Stimulated activated CD8-positive, alpha-beta memory T cell treated with anti-CD3 and anti-CD28 coated beads, Interleukin-12 subunit alpha, Interleukin-12 subunit beta, amount 100 ng/mL, for 4 hours (primary cell): ENCODE measurements around the gene HIVEP3.

Source experiments
- DNase-seq: peaks from one replicate; pipeline ENCODE4 v3.0.0-alpha.2; 2020; ENCODE audit warnings: low read depth

Gene HIVEP3

GRCh38 chr1:41920658-41921057 lies 1.9 kb upstream of the HIVEP3 start:
- no peak for DNase-seq

GRCh38 chr1:41919764-41920397 lies 1.2 kb upstream of the HIVEP3 start:
- peak; percentile 67 for DNase-seq

- no peak for DNase-seq
These were observed 409 bp upstream of the HIVEP3 start for GRCh38 chr1:41919131-41919530.

GRCh38 chr1:41917835-41918449 lies 780 bp downstream of the HIVEP3 start:
- peak; percentile 17 for DNase-seq

- no peak for DNase-seq
These were observed 1.6 kb downstream of the HIVEP3 start for GRCh38 chr1:41917076-41917475.

GRCh38 chr1:41915786-41916571 lies 2.7 kb downstream of the HIVEP3 start:
- no peak for DNase-seq

GRCh38 chr1:41914516-41914915 lies 4.2 kb downstream of the HIVEP3 start:
- no peak for DNase-seq

GRCh38 chr1:41913014-41913413 lies 5.7 kb downstream of the HIVEP3 start:
- DNase-seq = no peak

- no peak for DNase-seq
These were observed 10.3 kb downstream of the HIVEP3 start for GRCh38 chr1:41908288-41908895.

GRCh38 chr1:41907446-41907845 lies 11.3 kb downstream of the HIVEP3 start:
- no peak for DNase-seq

GRCh38 chr1:41906943-41907342 lies 11.8 kb downstream of the HIVEP3 start:
- no peak for DNase-seq

GRCh38 chr1:41905093-41905675 lies 13.5 kb downstream of the HIVEP3 start:
- no peak for DNase-seq

- DNase-seq = no peak
These were observed 16.1 kb downstream of the HIVEP3 start for GRCh38 chr1:41902664-41903063.

GRCh38 chr1:41902159-41902577 lies 16.6 kb downstream of the HIVEP3 start:
- no peak for DNase-seq

- no peak for DNase-seq
These were observed 17.2 kb downstream of the HIVEP3 start for GRCh38 chr1:41901551-41901950.

- DNase-seq = no peak
These were observed 17.9 kb downstream of the HIVEP3 start for GRCh38 chr1:41900603-41901444.

- peak; percentile 21 for DNase-seq
These were observed 20.5 kb downstream of the HIVEP3 start for GRCh38 chr1:41898191-41898713.

GRCh38 chr1:41895552-41895951 lies 23.2 kb downstream of the HIVEP3 start:
- no peak for DNase-seq

- DNase-seq = no peak
These were observed 23.8 kb downstream of the HIVEP3 start for GRCh38 chr1:41894808-41895483.

- no peak for DNase-seq
These were observed 24.5 kb downstream of the HIVEP3 start for GRCh38 chr1:41894101-41894807.
